Measurements from ENCODE around the gene SLC17A1.

- TF ChIP-seq CTCF (IDR thresholded peaks at IDR 0.05; ENCODE audit: low read length) (no peak), EZH2phosphoT487 (IDR thresholded peaks at IDR 0.05; ENCODE audit: low read length) (no peak)
Measured at GRCh38 chr6:25745836-25746235, 86.0 kb downstream of the SLC17A1 start.
